ENCODE data around the gene SDK2.

SDK2 gene

DNA sequence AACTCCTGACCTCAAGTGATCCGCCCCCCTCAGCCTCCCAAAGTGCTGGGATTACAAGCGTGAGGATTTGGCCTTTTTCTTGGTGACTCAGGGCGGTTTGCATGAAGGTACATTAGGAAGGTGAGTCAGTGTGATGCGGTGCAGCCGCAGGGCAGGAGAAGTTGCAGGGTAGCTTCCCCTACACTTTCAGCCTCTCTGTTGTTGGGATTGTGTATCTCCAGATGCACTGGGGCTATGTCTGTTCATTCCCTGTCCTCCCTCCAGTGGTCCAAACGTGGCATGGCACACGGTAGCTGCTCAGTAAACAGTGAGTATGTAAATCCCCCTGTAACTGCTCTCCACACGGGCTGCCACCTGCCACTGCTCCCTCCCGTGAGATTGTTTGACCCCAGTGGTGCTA is 223.3 kb downstream of the SDK2 start:
- H3K9me3 ChIP-seq = no peaks in the 10 kb centered on the region
- DNase-seq = no peak
- TF ChIP-seq, protein P1, sequence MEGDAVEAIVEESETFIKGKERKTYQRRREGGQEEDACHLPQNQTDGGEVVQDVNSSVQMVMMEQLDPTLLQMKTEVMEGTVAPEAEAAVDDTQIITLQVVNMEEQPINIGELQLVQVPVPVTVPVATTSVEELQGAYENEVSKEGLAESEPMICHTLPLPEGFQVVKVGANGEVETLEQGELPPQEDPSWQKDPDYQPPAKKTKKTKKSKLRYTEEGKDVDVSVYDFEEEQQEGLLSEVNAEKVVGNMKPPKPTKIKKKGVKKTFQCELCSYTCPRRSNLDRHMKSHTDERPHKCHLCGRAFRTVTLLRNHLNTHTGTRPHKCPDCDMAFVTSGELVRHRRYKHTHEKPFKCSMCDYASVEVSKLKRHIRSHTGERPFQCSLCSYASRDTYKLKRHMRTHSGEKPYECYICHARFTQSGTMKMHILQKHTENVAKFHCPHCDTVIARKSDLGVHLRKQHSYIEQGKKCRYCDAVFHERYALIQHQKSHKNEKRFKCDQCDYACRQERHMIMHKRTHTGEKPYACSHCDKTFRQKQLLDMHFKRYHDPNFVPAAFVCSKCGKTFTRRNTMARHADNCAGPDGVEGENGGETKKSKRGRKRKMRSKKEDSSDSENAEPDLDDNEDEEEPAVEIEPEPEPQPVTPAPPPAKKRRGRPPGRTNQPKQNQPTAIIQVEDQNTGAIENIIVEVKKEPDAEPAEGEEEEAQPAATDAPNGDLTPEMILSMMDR (IDR thresholded peaks at IDR 0.05; ENCODE audit: low read depth, low read length) = peak; percentile 51
- no peaks in the 10 kb centered on the region for H3K4me1 ChIP-seq
- H3K27me3 ChIP-seq = no peaks in the 10 kb centered on the region
- no peaks in the 10 kb centered on the region for H3K36me3 ChIP-seq
- H3K4me3 ChIP-seq (ENCODE audit: low read depth, low read length) = no peak overlapping the region

DNA sequence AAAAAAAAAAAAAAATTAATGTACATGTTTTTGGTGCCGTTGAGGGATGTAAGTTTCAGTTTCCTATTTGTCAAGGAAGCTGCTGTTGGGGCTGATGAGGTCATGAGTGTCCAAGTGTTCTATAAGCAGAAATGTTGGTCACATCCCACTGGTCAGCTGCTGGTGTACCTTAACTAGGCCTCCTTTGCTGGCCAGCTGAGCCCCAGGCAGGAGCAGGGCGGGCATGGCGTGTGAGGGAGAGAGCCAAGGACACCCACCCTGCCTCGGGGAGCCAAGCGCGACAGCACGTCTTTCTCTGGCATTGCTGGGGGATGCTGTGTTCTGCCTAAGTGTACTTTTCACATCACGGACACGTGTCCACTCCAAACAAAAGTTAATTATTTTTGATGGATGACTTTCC is 224.4 kb downstream of the SDK2 start:
- no peaks in the 10 kb centered on the region for H3K9me3 ChIP-seq
- TF ChIP-seq, protein P1 (IDR thresholded peaks at IDR 0.05; ENCODE audit: low read depth, low read length) = no peak

DNA sequence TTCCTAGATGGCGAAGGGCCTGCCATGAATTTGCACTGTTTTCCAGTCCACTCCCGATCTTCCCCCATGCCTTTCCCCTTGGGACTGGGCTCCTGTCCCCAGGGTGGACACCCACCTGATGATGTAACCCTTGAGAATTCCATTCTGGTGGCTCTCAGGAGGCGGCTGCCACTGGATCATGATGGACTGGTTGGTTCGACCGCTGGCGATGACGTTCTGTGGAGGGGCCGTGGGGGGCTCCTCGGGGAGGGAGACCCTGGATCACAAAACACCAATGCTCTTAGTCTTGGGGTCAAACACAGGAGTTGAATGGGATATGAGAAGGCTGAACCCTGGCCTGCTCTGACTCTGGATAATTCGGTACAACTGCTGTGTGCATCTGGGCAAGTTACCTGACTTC is 225.2 kb downstream of the SDK2 start:
- Histone ChIP-seq H3K4me3 (ENCODE audit: low read depth, low read length) (no peak overlapping the region), H3K9me3 (no peaks in the 10 kb centered on the region), H3K36me3 (no peaks in the 10 kb centered on the region), H3K27me3 (no peaks in the 10 kb centered on the region), H3K4me1 (no peaks in the 10 kb centered on the region)
- TF ChIP-seq, protein P1 (IDR thresholded peaks at IDR 0.05; ENCODE audit: low read depth, low read length) = no peak
- DNase-seq = no peak

More for the DNA sequence above, 224.4 kb downstream of the SDK2 start:
- Histone ChIP-seq H3K4me1 (no peaks in the 10 kb centered on the region), H3K27me3 (no peaks in the 10 kb centered on the region), H3K36me3 (no peaks in the 10 kb centered on the region), H3K4me3 (ENCODE audit: low read depth, low read length) (no peak overlapping the region)
- no peak for DNase-seq

DNA sequence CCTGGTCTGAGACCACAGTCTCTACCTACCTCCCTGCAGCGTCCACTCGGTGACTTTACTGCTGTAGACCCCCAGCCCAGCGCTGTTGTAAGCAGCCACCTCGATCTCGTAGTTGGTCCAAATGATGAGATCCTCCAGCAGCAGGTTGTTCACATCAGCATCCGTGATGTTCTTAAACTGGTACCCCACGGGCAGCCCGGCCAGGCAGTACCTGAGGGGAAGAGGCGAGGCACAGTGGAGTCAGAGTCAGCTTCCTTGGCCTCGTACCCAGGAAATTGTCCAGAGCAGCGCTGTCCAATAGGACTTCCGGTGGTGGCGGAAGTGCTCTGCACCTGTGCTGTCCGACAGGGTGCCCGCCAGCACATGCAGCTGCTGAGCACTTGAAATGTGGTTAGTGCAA is 228.5 kb downstream of the SDK2 start:
- TF ChIP-seq, protein P1 (IDR thresholded peaks at IDR 0.05; ENCODE audit: low read depth, low read length) = no peak
- H3K27me3 ChIP-seq = no peaks in the 10 kb centered on the region
- no peaks in the 10 kb centered on the region for H3K36me3 ChIP-seq
- no peak for DNase-seq
- no peaks in the 10 kb centered on the region for H3K4me1 ChIP-seq
- no peak overlapping the region for H3K4me3 ChIP-seq (ENCODE audit: low read depth, low read length)
- H3K9me3 ChIP-seq = no peaks in the 10 kb centered on the region

GRCh38 chr17:73414171-73414955 is 229.9 kb downstream of the SDK2 start:
- no peaks in the 10 kb centered on the region for H3K27me3 ChIP-seq
- H3K4me3 ChIP-seq (ENCODE audit: low read depth, low read length) = no peak overlapping the region

GRCh38 chr17:73412914-73413313 is 231.3 kb downstream of the SDK2 start:
- Histone ChIP-seq H3K4me3 (ENCODE audit: low read depth, low read length) (no peak overlapping the region), H3K4me1 (no peaks in the 10 kb centered on the region), H3K36me3 (no peaks in the 10 kb centered on the region), H3K9me3 (no peaks in the 10 kb centered on the region), H3K27me3 (no peaks in the 10 kb centered on the region)
- no peak for DNase-seq
- TF ChIP-seq, protein P1 (IDR thresholded peaks at IDR 0.05; ENCODE audit: low read depth, low read length) = no peak

More at GRCh38 chr17:73414171-73414955, 229.9 kb downstream of the SDK2 start:
- Histone ChIP-seq H3K36me3 (no peaks in the 10 kb centered on the region), H3K4me1 (no peaks in the 10 kb centered on the region), H3K9me3 (no peaks in the 10 kb centered on the region)
- TF ChIP-seq, protein P1 (IDR thresholded peaks at IDR 0.05; ENCODE audit: low read depth, low read length) = no peak
- no peak for DNase-seq
